Measurements from ENCODE around the gene SPPL3.

DNA sequence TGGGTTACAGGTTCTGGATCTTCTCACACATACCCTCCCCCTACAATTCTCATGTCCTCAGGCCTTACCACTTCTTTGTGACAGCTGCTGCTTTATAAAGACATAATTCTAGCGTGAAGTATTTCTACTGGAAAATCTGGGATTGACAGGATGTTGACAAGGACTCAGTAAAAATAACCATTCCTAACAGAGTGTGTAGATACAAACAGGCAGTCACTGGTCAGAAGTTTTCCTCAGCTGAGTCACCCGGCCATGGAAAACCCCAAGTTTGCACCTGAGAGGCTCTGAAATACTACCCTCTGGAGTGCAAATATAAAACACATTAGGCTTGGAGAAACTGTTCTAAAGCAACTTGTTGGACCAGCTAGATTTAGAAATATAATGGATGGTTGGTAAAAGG is 54.4 kb downstream of the SPPL3 start:
- TF ChIP-seq, protein P1, sequence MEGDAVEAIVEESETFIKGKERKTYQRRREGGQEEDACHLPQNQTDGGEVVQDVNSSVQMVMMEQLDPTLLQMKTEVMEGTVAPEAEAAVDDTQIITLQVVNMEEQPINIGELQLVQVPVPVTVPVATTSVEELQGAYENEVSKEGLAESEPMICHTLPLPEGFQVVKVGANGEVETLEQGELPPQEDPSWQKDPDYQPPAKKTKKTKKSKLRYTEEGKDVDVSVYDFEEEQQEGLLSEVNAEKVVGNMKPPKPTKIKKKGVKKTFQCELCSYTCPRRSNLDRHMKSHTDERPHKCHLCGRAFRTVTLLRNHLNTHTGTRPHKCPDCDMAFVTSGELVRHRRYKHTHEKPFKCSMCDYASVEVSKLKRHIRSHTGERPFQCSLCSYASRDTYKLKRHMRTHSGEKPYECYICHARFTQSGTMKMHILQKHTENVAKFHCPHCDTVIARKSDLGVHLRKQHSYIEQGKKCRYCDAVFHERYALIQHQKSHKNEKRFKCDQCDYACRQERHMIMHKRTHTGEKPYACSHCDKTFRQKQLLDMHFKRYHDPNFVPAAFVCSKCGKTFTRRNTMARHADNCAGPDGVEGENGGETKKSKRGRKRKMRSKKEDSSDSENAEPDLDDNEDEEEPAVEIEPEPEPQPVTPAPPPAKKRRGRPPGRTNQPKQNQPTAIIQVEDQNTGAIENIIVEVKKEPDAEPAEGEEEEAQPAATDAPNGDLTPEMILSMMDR (conservative IDR thresholded peaks at IDR 0.05; ENCODE audit: low read depth, low read length): no peak; the same call in 1 of the 2 replicates
- TF ChIP-seq EZH2phosphoT487 (IDR thresholded peaks at IDR 0.05; ENCODE audit: borderline replicate concordance, low read length): no peak
- TF ChIP-seq EZH2 (IDR thresholded peaks at IDR 0.05; ENCODE audit: low read length, unreplicated experiment): no peak

Data from PC-3 (cell line).